Brain pericyte (primary cell): ENCODE data around the gene MSLN.
"Not testable (repeated sequence)": the region's sequence is repeated elsewhere in the genome, so short reads cannot be mapped to it uniquely, and the experiment has no call there.

Experiments used
- DNase-seq: peaks from one replicate; pipeline ENCODE4 v3.0.0-alpha.2; 2012; ENCODE audit warnings: low read depth, low spot score

The MSLN gene

DNA sequence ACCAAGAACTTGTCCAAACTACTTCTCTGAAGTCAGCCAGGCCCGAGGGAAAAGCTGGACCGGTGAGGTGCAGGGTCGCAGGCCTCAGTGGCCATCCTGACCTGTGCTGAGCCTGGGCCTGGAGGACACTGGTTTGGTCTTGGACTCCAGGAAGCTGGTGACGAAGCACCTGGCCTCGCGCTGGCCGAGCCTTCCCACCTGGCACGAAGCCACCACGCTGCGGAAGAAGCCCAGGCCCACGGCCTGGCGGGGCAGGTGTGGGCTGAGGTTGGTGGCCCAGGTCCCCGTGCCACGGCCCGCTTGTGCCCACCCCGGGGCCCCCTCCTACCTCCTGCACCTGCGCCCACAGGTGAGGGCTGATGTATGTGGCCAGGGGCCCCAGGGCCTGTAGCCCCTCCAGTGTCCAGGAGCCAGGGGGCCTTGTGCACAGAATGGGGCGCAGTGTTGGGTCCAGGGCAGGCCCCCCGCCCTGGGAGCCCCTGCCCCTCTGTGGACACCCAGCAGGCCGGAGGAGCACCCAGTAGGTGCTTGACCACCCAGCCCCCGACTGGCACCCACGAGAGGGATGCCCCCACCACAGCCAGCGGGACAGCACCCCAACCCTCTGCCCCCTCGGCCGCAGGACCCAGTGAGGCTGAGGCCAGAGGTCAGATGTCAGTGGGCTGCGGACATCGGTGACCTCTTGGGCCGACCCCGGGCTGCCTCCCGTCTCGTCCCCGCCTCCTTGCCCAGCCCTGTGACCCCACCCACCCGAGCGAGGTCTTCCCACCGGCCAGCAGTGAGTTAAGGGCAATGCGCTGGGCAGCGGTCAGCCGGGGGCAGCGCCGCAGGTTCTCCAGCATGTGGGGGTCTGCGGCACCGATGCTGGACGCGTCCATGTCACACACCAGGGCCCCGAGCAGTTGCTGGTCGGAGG, 13.8 kb downstream of the MSLN start:
- DNase-seq = no peak

DNA sequence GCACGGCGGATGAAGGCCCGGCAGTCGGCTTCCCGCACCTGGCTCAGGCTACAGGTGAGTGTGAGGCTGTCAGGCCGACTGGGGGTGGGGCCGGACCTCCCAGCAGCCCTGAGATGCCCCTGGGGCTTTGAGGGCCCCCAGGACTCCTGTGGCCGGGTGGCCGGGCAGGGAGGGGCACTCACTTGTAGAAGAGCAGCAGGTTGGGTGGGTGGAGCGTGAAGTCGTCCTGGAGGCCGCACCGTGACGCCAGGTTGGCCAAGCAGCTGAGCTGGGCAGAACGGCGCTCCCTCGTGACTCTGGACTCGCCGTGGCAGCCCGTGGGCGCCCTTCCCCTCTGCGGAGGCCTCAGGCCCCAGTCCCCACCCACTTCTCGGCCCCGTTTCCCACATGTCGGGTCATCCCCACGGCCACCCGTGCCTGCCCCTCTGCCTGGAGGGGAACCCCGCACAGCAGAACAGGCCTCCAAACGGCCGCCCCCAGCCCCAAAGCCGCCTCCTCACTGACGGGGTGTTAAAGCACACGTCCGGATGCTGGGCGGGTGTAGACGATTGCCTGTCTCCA, 14.8 kb downstream of the MSLN start:
- no peak for DNase-seq

DNA sequence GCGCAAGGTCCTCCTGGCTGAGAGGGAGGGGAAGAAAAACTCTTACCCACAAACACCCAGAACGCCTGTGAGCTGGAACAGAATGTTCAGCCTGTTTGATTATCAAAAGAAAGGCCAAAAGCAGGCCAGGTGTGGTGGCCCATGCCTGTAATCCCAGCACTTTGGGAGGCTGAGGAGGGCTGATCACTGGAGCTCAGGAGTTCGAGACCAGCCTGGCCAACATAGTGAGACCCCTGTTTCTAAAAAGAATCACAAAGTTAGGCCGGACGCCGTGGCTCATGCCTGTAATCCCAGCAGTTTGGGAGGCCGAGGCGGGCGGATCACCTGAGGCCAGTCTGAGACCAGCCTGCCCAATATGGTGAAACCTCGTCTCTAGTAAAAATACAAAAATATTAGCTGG, 15.8 kb downstream of the MSLN start:
- not testable (repeated sequence) for DNase-seq

DNA sequence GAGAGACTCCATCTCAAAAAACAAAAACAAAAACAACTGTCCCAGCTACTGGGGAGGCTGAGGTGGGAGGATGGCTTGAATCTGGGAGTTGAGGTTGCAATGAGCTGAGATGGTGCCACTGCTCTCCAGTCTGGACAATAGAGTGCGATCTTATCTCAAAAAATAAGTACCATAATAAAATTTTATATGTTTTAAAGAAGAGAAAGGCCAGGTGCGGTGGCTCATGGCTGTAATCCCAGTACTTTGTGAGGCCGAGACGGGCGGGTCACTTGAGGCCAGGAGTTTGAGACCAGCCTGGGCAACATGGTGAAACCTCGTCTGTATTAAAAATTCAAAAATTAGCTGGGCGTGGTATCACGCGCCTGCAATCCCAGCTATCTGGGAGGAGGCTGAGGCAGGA, 16.3 kb downstream of the MSLN start:
- DNase-seq = no peak

DNA sequence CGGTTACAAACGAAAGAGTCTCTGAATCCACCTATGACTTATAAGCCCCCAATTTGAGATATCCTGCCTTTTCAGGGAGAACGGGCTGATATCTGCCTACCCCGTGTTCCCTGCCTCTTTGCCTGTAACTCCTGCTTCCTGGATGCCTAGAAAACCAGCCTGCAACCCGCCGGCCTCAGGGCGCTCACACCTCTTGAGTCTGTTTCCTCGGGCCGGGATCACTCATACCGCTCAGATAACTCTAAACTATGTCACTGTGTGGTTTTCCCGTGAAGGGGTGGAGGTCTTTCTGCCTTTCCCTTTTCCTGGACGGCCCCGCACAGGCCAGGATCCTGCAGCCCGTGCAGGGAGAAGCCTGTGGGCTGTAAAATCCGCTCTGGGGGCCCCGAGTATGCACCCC, 17.3 kb downstream of the MSLN start:
- DNase-seq = no peak

DNA sequence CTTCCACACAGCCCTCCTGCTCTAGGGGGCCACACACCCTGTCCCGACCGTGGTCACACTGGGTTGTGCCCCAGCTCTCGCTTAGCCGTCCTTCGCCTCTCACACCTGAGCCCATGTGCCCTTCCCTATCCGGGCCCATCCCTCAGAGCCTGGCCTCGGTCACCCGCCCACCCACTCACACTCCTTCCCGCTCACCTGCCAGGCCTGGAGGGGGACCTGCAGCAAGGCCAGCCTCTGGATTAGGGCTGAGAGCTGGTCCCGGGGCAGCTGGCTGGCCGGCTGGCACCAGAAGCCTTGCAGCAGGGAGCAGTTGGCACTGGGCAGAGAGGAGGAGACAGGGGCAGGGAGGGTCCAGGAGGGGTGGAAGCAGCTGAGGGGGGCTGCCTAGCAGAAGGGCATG, 17.9 kb downstream of the MSLN start:
- no peak for DNase-seq

DNA sequence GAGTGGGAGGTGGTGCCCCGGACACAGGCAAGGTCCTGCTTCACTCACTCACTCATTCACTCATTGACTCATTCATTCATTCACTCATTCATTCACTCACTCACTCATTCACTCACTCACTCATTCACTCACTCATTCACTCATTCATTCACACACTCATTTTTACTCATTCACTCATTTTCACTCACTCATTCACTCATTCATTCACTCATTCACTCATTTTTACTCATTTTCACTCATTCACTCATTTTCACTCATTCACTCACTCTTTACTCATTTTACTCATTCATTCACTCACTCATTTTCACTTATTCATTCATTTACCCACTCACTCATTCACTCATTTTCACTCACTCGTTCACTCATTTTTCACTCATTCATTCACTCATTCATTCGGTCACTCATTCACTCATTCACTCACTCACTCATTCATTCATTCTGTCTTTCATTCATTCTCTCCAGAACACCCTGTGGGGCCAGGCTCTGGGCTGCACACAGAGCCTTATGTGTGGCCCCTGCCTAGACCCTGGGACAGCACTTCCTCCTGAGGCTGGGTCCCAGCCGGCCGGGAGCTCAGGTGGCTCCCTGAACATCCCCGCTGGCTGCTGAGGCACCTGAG, 18.5 kb downstream of the MSLN start:
- DNase-seq = no peak

DNA sequence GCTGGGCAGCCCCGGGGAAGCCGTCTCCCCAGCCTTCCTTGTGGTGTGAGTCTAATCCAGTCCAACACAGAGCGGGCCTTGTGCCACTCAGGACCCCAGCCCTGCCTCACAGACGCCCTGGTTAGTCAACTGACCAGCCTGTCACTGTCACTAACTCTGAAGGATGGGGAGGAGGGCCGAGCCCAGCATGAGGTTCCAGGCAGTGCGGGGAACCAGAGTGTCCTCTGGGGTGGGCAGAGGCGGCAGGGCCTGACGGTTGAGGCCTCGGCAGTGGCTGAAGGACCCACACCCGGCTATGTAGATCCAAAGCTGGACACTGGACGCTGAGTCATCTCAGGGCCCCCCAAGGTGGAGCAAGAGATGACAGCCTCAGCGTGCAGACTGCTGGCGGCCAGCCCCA, 19.0 kb downstream of the MSLN start:
- DNase-seq = no peak

DNA sequence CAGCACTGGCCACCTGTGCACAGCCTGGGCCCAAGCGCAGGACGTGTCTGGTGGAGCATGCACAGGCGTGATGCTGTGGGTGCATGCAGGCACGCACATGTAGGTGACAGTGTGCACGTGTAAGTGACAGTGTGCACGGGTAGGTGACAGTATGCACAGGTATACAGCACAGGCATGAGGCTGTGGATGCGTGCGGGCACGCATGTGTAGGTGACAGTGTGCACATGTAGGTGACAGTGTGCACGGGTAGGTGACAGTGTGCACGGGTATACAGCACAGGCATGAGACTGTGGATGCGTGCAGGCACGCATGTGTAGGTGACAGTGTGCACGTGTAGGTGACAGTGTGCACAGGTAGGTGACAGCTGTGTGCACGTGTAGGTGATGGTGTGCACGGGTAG, 19.8 kb downstream of the MSLN start:
- no peak for DNase-seq

DNA sequence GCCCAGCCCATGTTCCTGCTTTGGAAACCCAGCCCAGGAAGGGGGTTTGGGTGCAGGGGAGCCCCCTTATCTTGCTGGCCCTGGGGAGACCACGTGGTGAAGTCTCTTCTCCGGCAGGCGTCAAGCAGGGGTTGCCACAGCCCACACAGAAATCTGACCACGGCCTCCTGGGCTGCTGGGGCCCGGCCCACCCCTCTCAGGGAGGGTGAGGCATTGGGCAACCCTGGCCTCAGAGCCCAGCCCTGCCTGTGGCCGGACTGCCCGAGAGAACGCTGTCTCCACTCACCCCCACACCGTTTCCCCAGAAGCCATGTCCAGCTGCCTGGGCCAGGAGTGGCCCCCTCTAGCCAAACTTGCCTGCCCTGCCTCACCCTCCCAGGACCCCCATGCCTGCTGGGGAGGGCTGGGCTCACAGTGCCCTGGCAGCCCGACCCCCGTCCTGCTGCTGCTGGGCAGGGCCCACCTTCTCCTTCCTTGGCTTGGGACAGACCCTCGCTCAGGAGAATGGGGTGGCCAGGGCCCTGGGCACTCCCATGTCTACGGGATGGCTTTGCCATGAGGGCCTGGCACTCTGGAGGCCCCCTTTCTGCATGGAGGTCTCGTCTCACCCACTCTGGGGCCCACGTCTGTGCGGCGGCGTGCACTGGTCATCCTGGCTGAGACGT, 20.9 kb downstream of the MSLN start:
- DNase-seq = no peak

DNA sequence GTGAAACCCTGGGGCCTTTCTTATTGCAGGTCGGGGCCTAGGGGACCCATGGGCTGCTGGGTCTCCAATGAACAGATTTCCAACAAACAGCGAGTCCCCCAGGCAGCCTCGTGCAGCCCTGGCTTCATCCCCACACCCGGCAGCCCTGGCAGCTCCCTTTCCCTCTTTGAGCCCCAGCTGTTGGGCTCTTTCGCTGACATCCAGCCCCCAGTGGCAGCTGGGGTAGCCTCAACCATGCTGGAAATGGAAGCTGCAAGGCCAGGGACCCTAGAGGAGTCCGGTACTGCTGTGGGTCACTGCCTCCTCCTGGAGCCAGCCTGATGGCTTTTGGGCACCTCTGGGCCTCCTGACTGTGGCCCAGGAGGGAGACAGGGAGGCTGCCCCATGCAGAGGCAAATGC, 21.7 kb downstream of the MSLN start:
- no peak for DNase-seq

DNA sequence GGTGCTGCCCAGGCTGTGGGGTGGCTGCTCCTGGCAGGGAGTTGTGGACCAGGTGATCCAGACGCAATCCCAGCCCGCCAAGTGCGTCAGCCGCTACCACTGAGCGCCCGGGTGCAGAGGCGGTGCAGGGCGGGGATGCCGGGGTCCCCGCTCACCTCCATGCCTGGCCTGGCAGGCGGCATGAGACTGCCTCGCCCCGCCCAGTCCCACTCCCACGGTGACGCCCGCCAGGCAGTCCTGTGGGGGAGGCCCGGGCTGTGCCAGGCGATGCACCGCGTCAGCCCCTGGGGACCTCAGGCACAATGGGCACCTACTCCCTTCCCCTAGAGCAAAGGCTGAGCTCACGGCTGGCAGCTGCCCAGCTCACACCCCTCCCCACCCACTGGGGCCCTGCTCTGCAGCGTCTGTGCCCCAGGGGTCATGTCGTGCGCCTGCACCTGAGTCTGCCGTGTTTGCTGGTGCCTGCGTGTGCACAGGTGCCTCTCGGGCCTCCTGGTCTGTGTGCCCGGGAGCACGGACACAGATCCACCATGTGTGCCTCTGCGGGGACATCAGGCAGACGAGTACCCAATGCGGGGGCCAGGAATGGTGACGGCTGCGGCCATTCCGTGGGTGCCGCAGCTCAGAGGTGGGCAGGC, 22.4 kb downstream of the MSLN start:
- no peak for DNase-seq

DNA sequence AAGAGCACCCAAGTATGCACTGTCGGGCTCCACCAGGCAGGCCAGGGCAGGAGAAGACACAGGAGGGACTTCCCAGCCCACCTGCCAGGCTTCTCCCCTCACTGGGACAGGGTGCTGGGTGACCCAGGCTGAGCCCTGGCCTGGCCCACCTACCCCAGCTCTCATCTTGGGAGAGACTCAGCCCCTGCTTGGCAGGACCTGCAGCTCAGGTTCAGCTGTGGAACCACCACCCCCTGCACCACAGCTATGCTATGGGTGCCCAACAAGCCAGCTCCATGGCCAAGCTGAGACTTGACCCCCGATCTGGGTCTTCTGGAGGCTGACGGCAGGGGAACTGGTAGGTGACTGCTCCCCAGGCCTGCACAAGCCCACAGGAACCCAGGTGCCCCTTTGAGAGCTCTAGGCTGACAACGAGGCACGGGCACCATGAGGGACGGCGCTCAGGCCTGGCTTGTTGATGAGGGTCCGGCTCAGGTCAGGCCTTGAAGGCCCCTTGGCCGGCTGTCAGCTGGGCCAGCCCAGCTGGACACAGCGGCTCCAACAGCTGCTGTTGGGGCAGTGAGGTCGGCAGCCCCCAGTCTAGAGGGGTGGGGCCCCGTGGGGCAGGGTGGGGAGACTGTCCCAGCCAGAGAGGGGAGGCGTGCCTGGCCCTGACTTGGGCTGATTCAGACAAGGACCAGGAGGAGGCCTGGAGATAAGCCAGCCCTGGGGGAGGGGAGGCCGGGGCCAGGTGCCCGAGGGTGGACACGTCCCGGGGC, 23.0 kb downstream of the MSLN start:
- no peak for DNase-seq

DNA sequence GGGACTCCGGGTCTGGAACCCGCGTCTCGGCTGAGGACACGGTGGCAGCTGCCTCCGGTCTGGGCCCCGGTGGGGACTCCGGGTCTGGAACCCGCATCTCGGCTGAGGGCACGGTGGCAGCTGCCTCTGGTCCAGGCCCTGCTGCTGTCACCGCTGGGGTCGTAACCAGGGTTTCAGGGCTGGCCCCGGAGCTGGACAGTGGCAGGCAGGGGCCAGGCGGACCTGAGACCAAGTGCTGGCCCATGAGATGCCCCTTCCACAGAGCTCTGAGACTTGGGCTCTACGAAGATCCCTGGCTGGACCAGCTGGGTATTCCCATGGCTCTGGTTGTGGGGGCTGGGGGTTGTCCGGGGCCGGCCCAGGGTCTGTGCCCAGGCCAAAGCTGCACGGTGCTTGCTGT, 23.9 kb downstream of the MSLN start:
- no peak for DNase-seq

DNA sequence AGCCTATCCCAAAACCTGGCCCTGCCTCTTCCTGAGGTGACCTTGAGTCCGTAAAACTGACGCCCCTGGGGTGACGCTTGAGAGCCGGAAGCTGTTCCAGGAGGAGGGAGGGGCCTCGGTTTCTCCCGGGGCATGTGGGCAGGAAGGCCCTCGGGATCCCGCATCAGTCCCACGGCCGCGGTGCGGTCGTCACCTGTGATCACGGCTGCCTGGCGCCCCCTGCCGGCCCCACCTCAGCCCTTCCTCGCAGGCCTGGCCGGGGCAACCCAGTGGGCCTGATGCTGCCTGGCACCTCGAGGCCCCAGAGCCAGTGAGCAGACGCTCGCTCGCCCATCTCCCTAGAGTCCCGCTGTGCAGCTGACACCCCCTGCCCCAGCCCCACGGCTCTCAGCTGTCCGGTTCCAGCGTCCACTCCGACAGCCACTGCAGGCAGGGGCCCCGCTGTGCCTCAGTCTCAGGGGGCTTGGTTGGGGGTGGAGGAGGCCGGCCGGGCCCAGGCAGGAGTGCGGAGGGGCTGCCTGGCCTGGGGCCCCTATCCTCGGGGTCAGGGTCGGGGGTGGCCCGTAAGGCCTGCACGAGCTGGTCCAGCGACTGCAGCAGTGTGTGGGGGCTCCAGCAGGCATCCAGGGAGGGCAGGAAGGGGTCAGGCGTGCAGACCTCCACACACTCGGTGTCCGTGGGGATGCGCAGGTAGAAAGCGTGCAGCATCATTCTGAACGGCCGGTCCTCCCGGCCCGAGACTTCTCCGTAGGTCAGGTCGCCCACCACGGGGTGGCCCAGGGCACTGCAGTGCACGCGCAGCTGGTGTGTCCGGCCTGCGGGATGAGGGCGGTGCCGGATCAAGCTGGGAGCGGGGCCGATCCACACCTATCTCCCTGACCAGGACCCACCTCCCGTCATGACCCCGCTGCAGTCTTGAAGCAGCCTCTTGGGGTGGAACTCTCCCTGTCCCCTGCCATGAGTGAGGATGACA, 25.3 kb downstream of the MSLN start:
- DNase-seq = no peak

DNA sequence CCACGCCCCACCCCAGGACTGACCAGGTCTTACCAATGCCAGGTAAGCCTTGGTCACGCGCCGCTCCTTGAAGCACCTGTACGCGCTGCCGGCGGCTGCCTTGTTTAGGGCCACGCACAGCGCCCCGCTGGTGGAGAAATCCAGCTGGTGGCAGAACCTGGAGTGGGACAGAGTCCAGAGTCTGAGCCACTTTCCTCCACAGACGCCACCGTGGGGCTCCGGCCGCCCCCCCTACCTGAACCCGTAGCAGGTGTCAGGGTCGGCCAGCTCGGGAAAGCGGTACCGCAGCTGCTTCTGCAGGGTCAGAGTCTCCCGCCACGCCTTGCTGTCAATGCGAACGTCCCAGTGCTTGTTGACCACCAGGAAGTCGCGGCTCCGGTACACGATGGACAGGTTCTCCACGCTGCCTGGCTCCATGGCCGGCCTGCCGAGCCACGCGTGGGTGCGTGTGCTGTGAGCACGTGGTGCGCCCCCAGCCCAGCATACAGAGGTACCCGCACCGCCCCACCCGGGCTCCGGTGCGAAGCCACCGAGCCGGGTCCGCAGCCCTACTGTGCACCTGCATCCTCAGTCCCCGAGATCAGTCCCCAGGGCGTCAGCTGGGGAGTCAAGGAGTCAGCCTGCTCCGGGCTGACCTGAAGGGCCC, 26.9 kb downstream of the MSLN start:
- no peak for DNase-seq

DNA sequence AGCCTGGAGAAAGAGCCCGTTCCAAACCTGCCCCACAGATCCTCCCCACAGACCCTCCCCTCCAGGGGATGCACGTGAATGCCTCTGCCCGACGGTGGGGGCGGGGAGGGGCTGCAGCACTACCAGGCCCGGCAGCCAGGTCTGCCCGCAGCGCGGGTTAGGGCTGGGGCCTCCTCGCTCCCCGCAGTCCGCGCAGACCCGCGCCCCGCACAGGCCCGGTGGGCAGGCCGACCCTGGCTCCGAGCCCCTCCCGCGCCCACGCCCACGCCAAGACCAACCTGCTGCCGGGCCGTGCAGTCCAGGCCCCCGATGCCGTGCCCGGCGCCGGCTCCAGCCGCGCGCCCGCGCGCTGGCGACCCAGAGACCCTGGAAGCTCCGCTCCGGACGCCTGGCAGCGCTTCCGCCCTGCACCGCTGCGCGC, 27.5 kb downstream of the MSLN start, which contains the start of gene RPUSD1:
Gene RPUSD1, minus strand, starts transcription at position 404 of the 421 bp plus-strand sequence. CDS start 644 bp downstream, outside the sequence.
- no peak for DNase-seq

DNA sequence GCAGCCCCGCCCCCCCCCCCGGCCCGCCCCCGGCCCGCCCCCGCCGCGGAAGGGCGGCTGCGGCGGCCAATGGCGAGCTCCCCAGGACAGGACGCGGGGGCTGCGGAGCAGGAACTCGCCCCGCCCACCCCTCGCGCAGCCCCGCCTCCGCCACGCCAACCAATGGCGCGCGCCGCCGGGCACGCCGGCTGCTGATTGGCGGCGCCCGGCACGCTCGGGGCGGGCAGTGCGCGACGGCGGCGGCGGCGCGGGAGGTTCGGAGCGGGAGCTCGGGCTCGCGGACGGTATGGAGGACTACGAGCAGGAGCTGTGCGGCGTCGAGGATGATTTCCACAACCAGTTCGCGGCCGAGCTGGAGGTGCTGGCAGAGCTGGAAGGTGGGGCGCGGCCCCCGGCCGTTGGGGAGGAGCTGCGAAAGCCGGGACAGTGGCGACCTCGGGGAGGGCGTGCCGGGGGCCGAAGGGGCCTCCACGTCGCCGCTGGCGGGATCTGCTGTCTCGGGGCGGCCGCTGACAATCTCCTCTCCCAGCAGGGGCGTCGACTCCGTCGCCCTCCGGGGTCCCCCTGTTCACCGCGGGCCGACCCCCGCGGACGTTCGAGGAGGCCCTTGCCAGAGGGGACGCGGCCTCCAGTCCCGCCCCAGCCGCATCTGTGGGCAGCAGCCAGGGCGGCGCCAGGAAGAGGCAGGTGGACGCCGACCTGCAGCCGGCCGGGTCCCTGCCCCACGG, 28.0 kb downstream of the MSLN start, which contains the start of gene CHTF18:
Gene CHTF18, plus strand, starts transcription at position 222 of the 728 bp plus-strand sequence. Its CDS starts 65 bp downstream, at position 287.
- peak; percentile 54 for DNase-seq
